HG03378 (cell line): ENCODE measurements around the gene SCUBE1.
"Not testable (repeated sequence)": the region's sequence is repeated elsewhere in the genome, so short reads cannot be mapped to it uniquely, and the experiment has no call there.

Experiments
- ATAC-seq: cut with Tn5 transposase; IDR thresholded peaks from one replicate; pipeline ENCODE4 v1.9.1; 2021; ENCODE audit warnings: mild to moderate bottlenecking, moderate library complexity; ENCODE audit not compliant: unreplicated experiment

SCUBE1 gene

DNA sequence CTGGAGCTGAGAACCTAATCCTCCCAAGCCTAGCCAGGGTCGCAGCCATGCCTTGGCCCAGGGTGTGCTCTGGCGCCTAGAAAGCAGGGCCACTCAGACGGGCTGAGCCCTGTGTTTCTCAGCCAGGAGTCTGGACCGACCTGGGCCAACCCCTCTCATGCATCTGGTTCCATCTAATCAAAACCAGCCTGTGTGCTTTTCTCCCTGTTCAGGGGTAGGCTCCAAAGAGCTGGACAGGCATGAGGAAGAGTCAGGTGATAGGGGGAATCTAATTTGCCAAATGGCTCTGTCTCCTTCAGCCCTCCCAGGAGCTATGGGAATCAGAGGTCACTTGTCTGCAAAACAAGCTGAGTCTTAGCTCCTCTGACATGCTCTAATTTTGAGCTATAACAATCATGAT is 55.7 kb downstream of the SCUBE1 start:
- no peak for ATAC-seq

DNA sequence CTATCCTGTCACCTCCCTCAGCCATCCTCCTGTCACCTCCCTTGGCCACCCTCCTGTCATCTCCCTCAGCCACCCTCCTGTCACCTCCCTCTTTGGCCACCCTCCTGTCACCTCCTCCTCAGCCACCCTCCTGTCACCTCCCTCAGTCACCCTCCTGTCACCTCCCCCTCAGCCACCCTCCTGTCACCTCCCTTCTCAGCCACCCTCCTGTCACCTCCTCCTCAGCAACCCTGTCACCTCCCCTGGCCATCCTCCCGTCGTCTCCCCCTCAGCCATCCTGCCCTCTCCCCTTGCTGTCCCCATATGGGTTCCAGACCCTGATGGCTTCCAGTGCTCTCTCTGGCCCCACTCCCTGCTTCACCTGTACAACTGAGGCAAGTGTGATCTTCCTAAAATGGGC is 61.8 kb downstream of the SCUBE1 start:
- ATAC-seq, result no peak

DNA sequence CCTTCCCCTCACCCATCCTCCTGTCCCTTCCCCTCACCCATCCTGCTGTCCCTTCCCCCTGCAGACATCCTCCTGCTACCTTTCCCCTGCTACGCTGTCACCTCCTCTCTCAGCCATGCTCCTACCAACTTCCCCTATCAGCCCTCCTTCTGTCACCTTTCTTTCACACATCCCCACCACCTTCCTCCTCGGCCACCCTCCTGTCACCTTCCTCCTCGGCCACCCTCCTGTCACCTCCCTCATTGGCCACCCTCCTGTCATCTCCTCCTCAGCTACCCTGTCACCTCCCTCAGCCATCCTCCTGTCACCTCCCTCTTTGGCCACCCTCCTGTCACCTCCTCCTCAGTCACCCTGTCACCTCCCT is 62.7 kb downstream of the SCUBE1 start:
- ATAC-seq, result not testable (repeated sequence)

DNA sequence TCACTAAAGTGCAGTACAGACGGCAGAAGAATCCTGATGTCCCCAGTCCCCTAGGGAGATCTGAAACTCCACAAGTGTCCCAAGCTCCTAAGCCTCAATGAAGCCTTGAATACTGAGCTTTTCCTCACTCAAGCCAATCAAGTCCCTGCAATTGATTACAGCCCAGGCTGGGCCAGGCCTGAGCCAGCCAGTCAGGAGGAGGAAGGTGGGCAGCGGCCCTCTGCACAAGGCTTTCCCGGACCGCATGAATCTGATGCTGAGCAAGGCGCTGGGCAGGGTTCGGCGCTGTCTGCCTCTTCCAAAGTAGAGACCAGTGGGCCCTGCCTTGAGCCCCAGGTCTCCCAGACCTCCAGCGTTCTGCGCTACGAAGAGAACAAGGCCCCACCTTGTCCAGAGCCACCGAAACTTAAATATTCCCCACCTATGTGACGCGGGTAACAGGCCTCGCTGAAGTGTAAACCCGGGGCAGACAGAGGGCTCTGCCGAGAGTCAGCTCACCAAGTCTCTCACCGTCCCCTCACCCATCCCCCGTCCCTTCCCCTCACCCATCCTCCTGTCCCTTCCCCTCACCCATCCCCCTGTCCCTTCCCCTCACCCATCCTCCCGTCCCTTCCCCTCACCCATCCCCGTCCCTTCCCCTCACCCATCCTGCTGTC is 63.2 kb downstream of the SCUBE1 start:
- ATAC-seq, result no peak

DNA sequence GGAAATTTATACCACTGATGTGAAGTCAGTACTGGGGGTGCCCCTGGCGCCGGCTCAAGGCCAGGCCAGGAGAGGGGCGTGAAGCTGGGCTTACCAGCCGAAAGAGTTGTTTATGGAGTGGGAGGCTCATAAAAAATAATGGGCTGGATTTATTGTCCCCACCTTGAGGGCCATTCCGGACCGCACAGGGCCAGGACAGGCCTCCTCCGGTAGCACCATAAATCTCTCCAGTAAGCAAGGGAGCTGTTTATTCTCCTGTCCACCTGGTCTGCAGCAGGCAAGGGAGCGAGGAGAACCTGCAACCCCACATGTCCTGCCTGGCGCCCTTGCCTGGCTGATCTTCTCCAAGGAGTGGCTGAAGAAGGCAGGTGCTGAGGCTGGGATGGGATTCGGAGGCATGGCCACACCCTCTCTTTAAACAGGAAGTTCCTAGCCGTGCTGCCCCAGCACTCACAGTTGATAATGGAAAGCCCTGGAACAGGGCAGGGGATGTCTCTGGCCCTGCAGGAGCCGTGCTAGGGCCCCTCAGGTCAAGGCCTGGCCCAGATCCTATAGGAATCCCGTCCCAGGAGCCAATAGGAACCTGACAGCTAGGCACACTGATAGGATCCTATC is 65.1 kb downstream of the SCUBE1 start:
- ATAC-seq, result no peak

DNA sequence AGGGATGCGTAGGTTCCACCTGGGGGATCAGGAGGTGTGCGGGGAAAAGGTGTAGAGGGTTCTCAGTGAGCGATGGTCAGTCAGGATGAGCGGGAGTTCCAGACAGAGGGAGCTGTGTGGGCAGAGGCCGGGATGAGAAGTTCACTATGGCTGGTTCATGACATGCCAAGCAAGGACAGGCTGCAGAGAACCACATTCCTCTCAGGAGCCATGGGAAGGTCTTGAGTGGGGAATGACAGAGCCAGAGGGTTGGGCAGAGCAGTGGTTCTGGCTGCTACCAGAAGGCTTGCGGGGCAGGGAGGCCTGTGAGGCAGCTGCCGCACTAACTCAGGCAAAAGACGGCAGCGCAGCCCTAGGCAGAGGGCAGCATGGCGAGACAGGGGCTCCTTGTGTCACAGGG is 66.1 kb downstream of the SCUBE1 start:
- ATAC-seq, result no peak

DNA sequence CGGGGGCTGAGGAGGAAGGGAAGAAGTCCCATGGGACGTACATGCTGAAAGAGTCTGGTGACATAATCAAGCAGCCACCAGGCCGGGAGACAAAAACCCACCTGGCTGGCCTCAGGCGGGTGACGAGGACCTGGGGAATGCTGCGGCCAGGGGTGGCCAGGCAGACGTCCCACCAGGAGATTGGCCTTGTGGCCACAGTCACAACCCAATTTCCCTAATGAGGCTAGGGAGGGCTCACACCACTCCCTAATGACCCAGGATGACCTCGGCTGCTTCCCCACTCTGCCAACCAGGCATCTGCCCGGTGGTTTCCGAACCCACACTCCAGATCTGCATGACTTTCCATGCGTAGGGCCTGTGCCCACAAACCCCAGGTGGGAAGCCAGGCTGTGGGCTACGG is 66.9 kb downstream of the SCUBE1 start:
- ATAC-seq, result no peak

DNA sequence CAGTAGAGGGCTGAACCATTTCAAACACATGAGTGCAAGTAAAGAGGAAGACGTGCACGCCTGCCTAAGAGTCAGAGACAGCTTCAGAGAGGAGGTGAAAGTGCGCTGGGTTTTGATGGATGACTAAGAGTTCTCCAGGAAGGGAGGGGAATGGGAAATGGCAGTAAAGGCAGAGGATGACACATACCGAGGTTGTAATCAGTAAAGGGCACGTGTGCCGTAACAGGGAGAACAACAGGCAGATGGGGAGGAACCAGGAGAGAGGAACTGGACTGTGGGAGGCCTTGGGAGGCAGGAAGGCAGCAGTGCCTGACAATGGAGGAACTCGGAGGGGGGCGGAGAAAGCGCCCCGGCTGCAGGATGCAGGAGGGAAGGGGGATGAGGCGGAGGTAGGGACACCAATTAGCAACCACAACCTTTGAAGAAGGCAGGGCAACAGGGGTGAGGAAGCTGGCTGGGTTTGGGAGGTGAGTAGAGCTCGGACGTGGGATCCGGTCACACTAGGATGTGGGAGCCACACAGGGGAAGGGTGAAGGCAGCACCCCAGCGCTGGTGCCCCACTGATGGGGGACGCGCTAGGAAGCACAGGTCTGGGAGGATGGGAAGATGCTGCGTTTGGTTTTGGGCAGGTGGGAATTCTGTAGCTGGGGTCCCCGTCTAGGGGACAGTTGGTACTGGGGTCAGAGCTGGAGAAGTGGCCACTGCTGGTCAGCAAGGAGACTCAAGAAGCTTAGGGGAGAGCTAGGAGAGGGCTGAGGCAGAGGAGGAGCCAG is 67.4 kb downstream of the SCUBE1 start:
- ATAC-seq, result no peak

DNA sequence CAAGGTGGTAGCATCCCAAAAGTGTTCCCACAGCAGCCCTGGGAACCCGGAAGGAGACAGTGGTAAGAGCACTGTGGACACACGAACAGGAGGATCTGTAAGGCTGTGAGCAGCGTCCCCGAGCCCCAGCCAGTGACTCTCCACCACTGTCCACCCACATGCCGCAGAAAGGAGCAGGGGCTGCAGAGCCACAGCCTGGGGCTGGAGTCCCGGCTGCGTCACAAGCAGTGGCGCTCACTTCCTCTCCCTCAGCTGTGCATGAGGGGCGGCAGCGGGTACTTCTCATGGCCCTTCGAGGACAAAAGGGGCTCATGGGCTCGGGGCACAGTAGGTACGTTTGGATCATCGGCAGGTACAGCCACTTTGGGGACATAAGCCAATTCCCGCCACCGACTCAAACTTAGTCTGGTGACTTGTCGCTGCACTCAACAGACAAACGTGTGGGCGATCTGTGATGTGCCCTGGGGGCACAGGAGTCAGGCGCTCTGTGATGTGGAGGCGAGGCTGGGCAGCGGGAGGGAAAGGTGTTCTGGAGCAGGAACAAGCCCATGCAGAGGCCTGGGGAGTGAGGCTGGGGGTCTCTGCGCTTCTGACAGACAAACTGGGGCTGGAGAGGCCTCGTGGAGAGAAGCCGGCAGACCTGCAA is 68.5 kb downstream of the SCUBE1 start:
- no peak for ATAC-seq

DNA sequence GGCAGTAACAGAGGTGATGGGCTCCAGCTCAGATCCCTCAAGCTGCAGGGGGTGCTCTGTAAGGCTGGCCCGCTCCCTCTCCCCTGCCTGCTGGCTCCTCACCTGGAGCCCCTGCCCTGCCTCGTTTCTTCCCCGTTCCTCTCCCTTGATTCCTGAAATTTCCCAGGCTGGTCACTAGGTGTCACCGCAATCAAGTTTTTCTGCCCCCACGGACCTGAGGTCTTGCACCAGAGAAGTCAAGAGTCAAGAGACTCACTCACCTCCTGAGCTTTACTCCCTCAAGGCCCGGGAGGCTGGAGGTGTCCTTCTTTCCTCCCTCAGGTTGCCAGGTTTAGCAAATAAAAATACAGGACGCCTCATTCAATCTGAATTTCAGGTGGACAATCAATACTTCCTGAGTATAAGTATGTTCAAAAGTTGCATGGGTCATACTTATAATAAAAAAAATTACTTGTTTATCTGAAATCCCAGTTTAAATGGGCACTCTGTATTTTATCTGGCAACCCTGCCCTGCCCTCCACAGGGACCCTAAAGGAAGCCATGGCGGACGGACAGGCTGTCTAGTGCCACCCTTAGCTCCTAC is 69.2 kb downstream of the SCUBE1 start:
- ATAC-seq, result no peak

DNA sequence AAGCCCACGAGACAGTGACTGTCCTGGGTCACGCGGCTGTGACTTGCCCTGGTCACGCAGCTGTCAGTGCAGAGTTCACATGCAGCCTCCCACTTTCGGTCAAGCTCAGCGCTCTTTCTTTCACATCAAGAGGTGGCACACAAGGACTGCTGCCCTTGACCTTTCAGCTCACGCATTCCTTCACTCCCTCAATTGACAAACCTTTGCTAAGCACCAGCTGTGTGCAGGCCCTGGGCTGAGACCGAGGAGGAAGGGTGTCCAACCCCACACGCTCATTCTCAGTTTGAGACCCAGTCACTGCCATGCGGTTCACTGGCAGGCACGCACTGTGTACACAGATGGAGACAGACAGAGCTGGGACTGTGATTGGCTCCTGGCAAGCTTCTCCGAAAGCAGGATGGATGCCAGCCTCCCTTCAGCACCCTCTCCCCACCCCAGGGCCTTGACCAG is 70.3 kb downstream of the SCUBE1 start:
- ATAC-seq, result no peak

DNA sequence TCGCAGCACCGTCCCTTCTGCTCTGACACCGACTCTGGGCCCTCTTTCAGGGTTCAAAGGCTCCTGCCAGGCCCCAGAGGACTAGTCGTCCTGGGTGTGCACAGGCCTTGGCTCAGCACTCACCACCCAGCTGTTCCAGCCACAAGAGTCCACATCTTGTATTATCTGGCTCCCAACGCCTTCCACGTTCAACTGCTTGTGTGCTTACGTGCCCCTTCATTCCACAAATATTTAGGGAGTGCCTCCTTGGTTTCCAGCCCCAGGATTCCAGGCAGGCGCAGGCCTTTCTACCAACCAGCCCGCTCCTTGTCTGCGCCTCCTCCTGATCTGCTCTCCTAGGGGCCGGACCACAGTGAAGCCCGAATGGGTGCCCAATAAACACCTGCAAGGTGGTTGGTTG is 70.9 kb downstream of the SCUBE1 start:
- no peak for ATAC-seq

DNA sequence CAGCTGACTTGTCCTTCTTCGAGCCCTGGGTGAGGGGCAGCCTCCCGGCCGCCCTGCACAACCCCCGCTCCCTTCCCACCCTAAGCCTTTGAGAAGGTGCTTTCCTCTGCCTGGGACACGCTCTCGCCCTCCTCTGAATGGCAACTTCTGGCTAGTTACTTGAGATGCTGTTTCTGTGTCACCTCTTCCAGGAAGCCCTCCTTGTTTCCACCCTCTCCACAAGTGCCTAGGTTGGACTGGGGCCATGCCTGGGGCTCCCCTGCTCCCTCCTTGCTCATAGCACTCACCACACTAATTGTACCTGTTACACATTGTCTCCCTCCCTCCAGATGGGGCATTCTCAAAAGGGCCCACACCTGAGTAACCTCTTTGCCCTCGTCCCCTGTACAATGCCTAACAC is 72.2 kb downstream of the SCUBE1 start:
- no peak for ATAC-seq

DNA sequence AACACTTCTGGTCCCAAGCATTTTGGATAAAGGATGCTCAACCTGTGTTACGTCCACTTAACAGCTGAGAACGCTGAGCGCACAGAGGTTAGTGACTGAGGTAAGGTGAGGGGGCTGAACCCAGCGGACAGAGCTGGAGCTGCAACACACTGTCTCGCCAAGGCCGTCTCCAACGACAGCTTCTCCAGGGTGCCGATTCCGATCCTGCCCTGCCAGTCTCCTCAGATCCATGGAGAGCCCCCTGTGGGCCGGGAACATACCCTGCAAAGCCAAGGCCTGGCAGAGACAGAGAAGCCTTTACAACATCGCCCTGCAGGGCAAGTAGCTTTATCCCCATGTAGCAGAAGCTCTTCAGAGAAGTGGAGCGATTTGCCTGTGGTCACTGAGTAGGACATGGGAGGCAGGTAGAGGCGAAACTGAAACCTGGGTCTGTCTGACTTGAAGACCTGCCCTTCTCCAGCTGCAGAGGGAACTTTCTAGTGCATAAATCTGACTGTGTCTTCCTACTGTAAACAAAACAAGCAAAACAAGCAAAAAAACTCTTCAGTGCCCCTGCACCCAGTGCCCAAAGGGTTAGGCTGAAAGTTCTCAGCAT is 72.8 kb downstream of the SCUBE1 start:
- no peak for ATAC-seq

DNA sequence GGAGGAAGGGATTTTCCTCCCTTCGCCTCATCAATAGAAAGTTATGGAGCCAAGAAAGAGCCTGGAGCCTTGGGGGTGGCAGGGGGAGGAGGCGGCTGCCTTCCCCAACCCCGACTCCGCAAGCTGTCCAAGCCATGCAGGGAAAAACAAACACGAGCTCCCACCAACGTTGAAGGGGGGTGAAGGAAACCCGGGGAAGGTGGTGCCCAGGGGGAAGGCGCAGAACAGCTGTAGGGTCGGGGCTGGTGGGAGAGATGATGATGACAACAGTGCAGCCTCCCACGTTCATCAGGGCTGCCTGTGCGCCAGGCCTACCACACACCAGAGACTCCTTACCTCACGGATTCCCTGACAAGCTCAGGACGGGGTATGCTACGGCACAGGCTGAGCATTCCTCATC is 73.5 kb downstream of the SCUBE1 start:
- no peak for ATAC-seq

DNA sequence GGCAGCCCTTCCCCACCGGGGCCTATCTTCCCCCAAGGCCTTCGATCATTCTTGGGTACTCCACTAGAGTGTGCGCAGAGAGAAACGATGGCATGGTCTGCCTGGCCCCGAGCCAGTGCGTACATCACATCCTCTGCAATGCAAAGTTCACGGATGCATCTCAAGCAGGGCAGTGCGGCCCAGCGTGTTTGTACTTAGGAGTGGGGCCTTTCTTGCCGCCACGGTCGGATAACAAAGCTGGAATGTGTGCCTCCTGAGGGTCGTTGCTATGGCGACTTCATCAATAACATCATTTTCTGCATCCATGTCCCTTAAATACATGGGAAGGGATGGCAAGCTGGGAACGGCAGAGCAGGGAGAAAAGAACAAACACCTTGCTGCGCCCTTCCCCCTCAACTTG is 73.9 kb downstream of the SCUBE1 start:
- ATAC-seq, result no peak

DNA sequence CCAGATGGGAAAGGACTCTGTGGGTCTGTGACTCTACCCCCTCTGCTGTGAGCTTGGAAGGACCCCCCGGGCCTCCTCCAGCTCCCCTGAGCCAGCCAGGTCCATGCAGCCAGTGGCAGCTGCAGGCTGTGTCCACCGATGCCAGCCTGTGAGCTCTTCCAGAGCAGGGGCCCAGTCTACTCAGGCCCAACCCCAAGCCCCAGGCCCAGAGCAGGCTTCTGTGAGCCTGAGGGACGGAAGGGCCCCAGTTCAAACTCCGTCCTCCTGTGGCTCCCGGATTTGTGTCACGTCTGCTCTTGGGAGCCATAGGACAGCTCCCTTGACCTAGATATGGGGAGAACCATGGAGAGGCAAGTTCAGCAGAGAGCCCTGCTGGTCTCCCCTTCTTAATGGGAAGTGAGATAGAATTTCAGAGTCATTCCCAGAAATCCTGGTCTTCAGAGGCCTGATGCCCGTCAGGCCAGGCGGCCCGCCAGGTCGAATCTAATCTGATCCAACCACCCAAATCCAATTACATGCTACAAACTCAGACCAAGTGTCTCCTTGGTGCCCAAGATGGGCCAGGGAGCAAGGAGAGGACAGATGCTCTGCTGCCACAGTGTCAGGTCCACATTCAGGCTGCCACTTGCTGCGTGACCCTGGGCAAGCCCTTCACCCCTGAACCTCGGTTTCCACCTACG is 75.1 kb downstream of the SCUBE1 start:
- ATAC-seq, result no peak

DNA sequence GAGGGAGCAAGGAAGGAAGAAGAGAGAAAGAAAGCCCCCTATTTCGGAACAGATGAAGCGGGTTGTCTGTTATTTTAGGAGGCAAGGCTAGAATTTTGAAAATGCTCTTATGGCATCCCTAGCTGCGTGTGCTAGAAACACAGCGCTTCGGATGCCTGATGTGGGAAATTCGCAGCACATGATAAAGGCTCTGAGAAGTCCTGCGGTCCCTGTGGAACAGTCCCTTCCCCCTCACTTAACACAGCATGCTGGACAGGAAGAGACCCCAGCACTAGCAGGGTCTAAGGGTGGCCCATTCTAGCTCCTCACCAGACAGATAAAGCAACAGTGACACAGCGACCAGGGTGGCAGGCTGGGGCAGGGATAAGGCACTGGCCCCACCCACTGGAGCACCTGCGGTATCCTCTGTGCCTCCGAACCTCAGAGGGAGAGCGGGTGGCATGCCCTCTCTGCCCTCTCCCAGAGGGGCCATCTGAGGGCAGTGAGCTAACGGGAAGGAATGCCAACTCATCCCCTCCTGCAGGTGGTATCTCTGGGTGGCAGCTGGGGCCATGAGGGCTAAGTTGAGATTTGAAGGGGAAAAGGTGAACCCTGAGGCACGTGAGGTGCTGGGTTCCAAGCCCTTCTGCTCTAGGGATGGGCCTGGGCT is 75.7 kb downstream of the SCUBE1 start:
- no peak for ATAC-seq

DNA sequence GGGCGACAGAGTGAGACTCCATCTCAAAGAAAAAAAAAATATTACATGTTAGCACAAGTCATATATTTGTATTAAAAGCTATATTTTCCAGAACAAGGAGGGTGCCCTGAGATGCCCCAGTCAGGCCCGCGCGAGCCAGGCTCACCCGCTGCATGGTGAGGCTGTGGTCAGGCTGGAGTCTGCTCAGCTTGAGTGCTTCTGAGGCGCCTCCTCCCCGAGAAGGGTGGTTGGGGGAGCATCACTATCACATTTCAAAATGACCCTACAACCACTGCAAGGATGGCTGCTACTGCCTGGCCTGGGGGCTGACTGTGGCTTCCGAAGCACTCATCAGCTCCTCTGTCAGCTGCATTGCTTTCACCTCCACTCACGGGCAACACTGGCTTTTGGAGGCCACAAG is 77.1 kb downstream of the SCUBE1 start:
- ATAC-seq, result no peak
